ENCODE results near the gene NGF.
"Not testable (repeated sequence)": the region's sequence is repeated elsewhere in the genome, so short reads cannot be mapped to it uniquely, and the experiment has no call there.

Gene NGF

GRCh38 chr1:115337633-115338456, at the start of gene NGF:
TSS of gene NGF (minus strand) at chr1:115338249. CDS start at chr1:115286795, 51,454 bp downstream.
- DNase-seq (ENCODE audit: low spot score): no peak
- no peak for TF ChIP-seq CTCF (IDR thresholded peaks at IDR 0.05; ENCODE audit: extremely low read depth, missing control alignments)

DNA sequence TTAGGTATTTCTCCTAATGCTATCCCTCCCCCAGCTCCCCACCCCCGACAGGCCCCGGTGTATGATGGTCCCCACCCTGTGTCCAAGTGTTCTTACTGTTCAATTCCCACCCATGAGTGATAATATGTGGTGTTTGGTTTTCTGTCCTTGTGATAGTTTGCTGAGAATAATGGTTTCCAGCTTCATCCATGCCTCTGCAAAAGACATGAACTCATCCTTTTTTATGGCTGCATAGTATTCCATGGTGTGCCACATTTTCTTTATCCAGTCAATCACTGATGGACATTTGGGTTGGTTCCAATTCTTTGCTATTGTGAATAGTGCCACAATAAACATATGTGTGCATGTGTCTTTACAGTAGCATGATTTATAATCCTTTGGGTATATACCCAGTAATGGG, 45.4 kb upstream of the NGF start:
- not testable (repeated sequence) for DNase-seq (ENCODE audit: low spot score)

GRCh38 chr1:115379943-115380342, 41.9 kb upstream of the NGF start:
- no peak for TF ChIP-seq CTCF (IDR thresholded peaks at IDR 0.05; ENCODE audit: extremely low read depth, missing control alignments)
- DNase-seq (ENCODE audit: low spot score): no peak

GRCh38 chr1:115377411-115377810, 39.4 kb upstream of the NGF start:
- TF ChIP-seq CTCF (IDR thresholded peaks at IDR 0.05; ENCODE audit: extremely low read depth, missing control alignments): no peak
- DNase-seq (ENCODE audit: low spot score): no peak

- TF ChIP-seq CTCF (IDR thresholded peaks at IDR 0.05; ENCODE audit: extremely low read depth, missing control alignments): no peak
- no peak for DNase-seq (ENCODE audit: low spot score)
Observed at GRCh38 chr1:115374598-115374997, 36.5 kb upstream of the NGF start.

GRCh38 chr1:115373305-115373704, 35.3 kb upstream of the NGF start:
- DNase-seq (ENCODE audit: low spot score): no peak

GRCh38 chr1:115365738-115366137, 27.7 kb upstream of the NGF start:
- no peak for TF ChIP-seq CTCF (IDR thresholded peaks at IDR 0.05; ENCODE audit: extremely low read depth, missing control alignments)
- no peak for DNase-seq (ENCODE audit: low spot score)

More at GRCh38 chr1:115373305-115373704, 35.3 kb upstream of the NGF start:
- no peak for TF ChIP-seq CTCF (IDR thresholded peaks at IDR 0.05; ENCODE audit: extremely low read depth, missing control alignments)

GRCh38 chr1:115364780-115365155, 26.7 kb upstream of the NGF start:
- no peak for TF ChIP-seq CTCF (IDR thresholded peaks at IDR 0.05; ENCODE audit: extremely low read depth, missing control alignments)

More at GRCh38 chr1:115364780-115365155, 26.7 kb upstream of the NGF start:
- no peak for DNase-seq (ENCODE audit: low spot score)
